ENCODE data around the gene TUBGCP2. TPM values are rescaled to one million over a fixed set of nuclear protein-coding genes. Genes with fewer than 3 reads are reported as not detected.

The TUBGCP2 gene
- total and polyA plus RNA-seq, 9 of the 15 experiments (the other 6 are each of a cell fraction or from before 2014, with no cell fraction given), result 4.3 to 56.6 (median 28.4) TPM

- TF ChIP-seq, protein P1, sequence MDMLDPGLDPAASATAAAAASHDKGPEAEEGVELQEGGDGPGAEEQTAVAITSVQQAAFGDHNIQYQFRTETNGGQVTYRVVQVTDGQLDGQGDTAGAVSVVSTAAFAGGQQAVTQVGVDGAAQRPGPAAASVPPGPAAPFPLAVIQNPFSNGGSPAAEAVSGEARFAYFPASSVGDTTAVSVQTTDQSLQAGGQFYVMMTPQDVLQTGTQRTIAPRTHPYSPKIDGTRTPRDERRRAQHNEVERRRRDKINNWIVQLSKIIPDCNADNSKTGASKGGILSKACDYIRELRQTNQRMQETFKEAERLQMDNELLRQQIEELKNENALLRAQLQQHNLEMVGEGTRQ (CRISPR knock-in tag; IDR thresholded peaks at IDR 0.05), result no peak
- TF ChIP-seq NCOA1 (IDR thresholded peaks at IDR 0.05; ENCODE audit: low read depth), result no peak
These were observed 28.1 kb upstream of the TUBGCP2 start, which contains the start of gene CALY (continued) for GRCh38 chr10:133336577-133337369.

DNA sequence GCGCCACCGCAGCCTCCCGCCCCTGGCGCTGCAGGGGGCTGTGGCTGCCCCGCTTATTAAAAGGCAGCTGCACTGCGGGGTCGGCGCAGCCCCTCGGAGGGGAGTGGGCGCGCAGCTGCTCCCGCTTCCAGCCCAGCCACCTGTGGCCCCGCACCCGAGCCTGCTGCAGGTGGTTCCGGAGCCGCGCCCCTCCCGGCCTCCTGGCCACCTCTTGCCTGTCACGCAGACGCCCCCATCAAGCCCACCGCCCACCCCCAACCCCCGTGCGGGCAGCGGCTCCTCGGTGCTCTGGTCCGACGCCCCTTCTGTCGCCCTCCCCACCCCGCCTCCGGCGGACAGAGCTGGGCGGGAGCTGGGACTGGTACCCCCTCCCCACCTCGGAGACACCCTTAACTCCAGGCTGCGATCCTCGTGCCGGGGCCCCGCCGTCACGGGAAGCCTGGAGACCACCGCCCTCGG lies 27.5 kb upstream of the TUBGCP2 start:
- Histone ChIP-seq H3K4me2 (ENCODE audit: insufficient read depth, low read length) (no peak overlapping the region), H3K27me3 (ENCODE audit: control insufficient read depth in 2 of 2, insufficient read depth in 2 of 2, low read length in 2 of 2) (peaks cover 6 to 12% of the 10 kb centered on the region in 2 experiments; a peak in 4 of 5 replicates), H3K9me3 (replicated peaks; ENCODE audit: control insufficient read depth, insufficient read depth, low read depth, low read length) (no peaks in the 10 kb centered on the region), H2AFZ (ENCODE audit: low read depth, low read length) (no peak overlapping the region), H3K4me1 (replicated peaks in 1 of 2; ENCODE audit: control insufficient read depth in 2 of 2, insufficient read depth in 2 of 2, low read length in 2 of 2) (peaks cover 0 to 26% of the 10 kb centered on the region in 2 experiments; a peak in 2 of 5 replicates), H3K79me2 (ENCODE audit: control insufficient read depth, insufficient read depth, low read length) (no peaks in the 10 kb centered on the region), H3K4me3 (no peak overlapping the region), H3K9me1 (ENCODE audit: control insufficient read depth, insufficient read depth, low read length) (no peaks in the 10 kb centered on the region), H3K9ac (ENCODE audit: insufficient read depth in 1 of 2, low read depth in 2 of 2, low read length in 2 of 2) (no peak overlapping the region), H3K27ac (ENCODE audit: extremely low read depth, low read depth, low read length) (no peak overlapping the region), H3K36me3 (ENCODE audit: control insufficient read depth, insufficient read depth, low read length) (no peaks in the 10 kb centered on the region), H4K20me1 (replicated peaks; ENCODE audit: control insufficient read depth, insufficient read depth, low read length) (no peaks in the 10 kb centered on the region)
- TF ChIP-seq NUFIP1 (IDR thresholded peaks at IDR 0.05; ENCODE audit: partially characterized antibody) (no peak), ZBTB7A (IDR thresholded peaks at IDR 0.05; ENCODE audit: borderline replicate concordance, control insufficient read depth, low read depth, low read length) (peak; percentile 28; the same call in 1 of the 2 replicates)
- in situ Hi-C loops (cut with MboI) (no loop called here), intact Hi-C loops (cut with micrococcal nuclease) (no loop called here)
- BruUV-seq (replicated peaks), result no TSS peak
- no peak for DNase-seq (ENCODE audit: extremely low read depth in 1 of 4, low spot score in 3 of 4)
- no peak for ATAC-seq
- ChIA-PET POLR2A (interaction anchor here (1.0 kb wide), 1 partner anchor 16 kb away, joined by 4 read pairs; no protein-coding TSS in a partner anchor), CTCF (ENCODE audit: low intra/inter-chr PET ratio) (no interaction called here)
- FAIRE-seq, result no peak
- 0% methylated on average over 1 of the region's 41 CpGs for WGBS (ENCODE audit: insufficient coverage, low coverage, missing lambda C conversion rate)
